NCI-H2196 (cell line): ENCODE measurements around the gene EPS8L3.
"Not testable (repeated sequence)": the region's sequence is repeated elsewhere in the genome, so short reads cannot be mapped to it uniquely, and the experiment has no call there.

ENCODE experiments used
- DNase-seq: peaks from one replicate; lab custom pipeline; 2025; ENCODE audit not compliant: unreplicated experiment; lab: John Stamatoyannopoulos, UW

EPS8L3 gene

GRCh38 chr1:109748311-109748710, 15.4 kb downstream of the EPS8L3 start:
- not testable (repeated sequence) for DNase-seq

GRCh38 chr1:109740615-109741373, 22.9 kb downstream of the EPS8L3 start, which contains the start of gene GSTM3:
GSTM3 (minus strand) TSS chr1:109741038; CDS start chr1:109740287, 751 bp downstream.
- DNase-seq = no peak

- DNase-seq = peak; percentile 81
Measured at GRCh38 chr1:109739738-109740614, 23.7 kb downstream of the EPS8L3 start.

- DNase-seq = no peak
Measured at GRCh38 chr1:109733236-109733870, 30.4 kb downstream of the EPS8L3 start.

- no peak for DNase-seq
Measured at GRCh38 chr1:109732390-109732881, 31.3 kb downstream of the EPS8L3 start.

- no peak for DNase-seq
Measured at GRCh38 chr1:109730666-109731065, 33.1 kb downstream of the EPS8L3 start.

GRCh38 chr1:109728870-109729269, 34.9 kb downstream of the EPS8L3 start:
- DNase-seq = no peak

GRCh38 chr1:109726728-109727373, 36.9 kb downstream of the EPS8L3 start:
- no peak for DNase-seq

- no peak for DNase-seq
Measured at GRCh38 chr1:109726007-109726406, 37.7 kb downstream of the EPS8L3 start.

- no peak for DNase-seq
Measured at GRCh38 chr1:109725510-109725909, 38.2 kb downstream of the EPS8L3 start.

- DNase-seq = no peak
Measured at GRCh38 chr1:109724933-109725332, 38.8 kb downstream of the EPS8L3 start.

- DNase-seq = no peak
Measured at GRCh38 chr1:109722908-109723691, 40.6 kb downstream of the EPS8L3 start.

- DNase-seq = no peak
Measured at GRCh38 chr1:109721971-109722370, 41.8 kb downstream of the EPS8L3 start.

GRCh38 chr1:109721042-109721441, 42.7 kb downstream of the EPS8L3 start:
- DNase-seq = no peak

- no peak for DNase-seq
Measured at GRCh38 chr1:109719337-109719837, 44.3 kb downstream of the EPS8L3 start.

- no peak for DNase-seq
Measured at GRCh38 chr1:109718495-109718894, 45.2 kb downstream of the EPS8L3 start.

GRCh38 chr1:109717729-109718128, 46.0 kb downstream of the EPS8L3 start:
- DNase-seq = no peak

- DNase-seq = no peak
Measured at GRCh38 chr1:109716570-109717090, 47.1 kb downstream of the EPS8L3 start.

GRCh38 chr1:109716121-109716520, 47.6 kb downstream of the EPS8L3 start:
- no peak for DNase-seq
